GM18508 (cell line): ENCODE results near the gene LYPD5.

Experiments used
- ATAC-seq: cut with Tn5 transposase; IDR thresholded peaks from one replicate; pipeline ENCODE4 v1.9.1; 2021; ENCODE audit warnings: moderate number of reproducible peaks; ENCODE audit not compliant: insufficient read depth, unreplicated experiment

The LYPD5 gene

GRCh38 chr19:43760941-43761340, 41.3 kb downstream of the LYPD5 start:
- no peak for ATAC-seq

GRCh38 chr19:43759515-43759914, 42.7 kb downstream of the LYPD5 start:
- ATAC-seq, result no peak

- ATAC-seq, result no peak
Measured at GRCh38 chr19:43755256-43755801, 46.9 kb downstream of the LYPD5 start.

- ATAC-seq, result peak; percentile 30
Measured at GRCh38 chr19:43754503-43755255, 47.6 kb downstream of the LYPD5 start, which contains the start of gene SMG9. Gene SMG9 (minus strand): TSS chr19:43754962. CDS start chr19:43750741, 4,221 bp downstream.

GRCh38 chr19:43754253-43754502, 48.1 kb downstream of the LYPD5 start:
- ATAC-seq, result no peak

GRCh38 chr19:43752287-43752875, 49.9 kb downstream of the LYPD5 start:
- ATAC-seq, result no peak

- no peak for ATAC-seq
Measured at GRCh38 chr19:43751466-43752220, 50.6 kb downstream of the LYPD5 start.

- no peak for ATAC-seq
Measured at GRCh38 chr19:43749898-43750297, 52.3 kb downstream of the LYPD5 start.

- ATAC-seq, result no peak
Measured at GRCh38 chr19:43749152-43749551, 53.1 kb downstream of the LYPD5 start.

GRCh38 chr19:43748685-43749084, 53.6 kb downstream of the LYPD5 start:
- ATAC-seq, result no peak

GRCh38 chr19:43748205-43748594, 54.0 kb downstream of the LYPD5 start:
- no peak for ATAC-seq

GRCh38 chr19:43747557-43748204, 54.6 kb downstream of the LYPD5 start:
- no peak for ATAC-seq
